BLaER1 treated with 17β-estradiol and CSF1 and Interleukin-3, amounts not matched to agents 10 nM and 100 nM (cell line): ENCODE measurements around the gene GCN1.

ENCODE experiments used
- H3K27ac ChIP-seq, 11 experiments: shearing (Covaris generic); formaldehyde crosslinking; 2 replicates each; pipeline ENCODE4 v1.8.1; 2022
- H3K27me3 ChIP-seq, 11 experiments: shearing (Covaris generic); formaldehyde crosslinking; 2 replicates each; pipeline ENCODE4 v1.8.1; 2022
- H3K36me3 ChIP-seq, 11 experiments: shearing (Covaris generic); formaldehyde crosslinking; 2 replicates each; pipeline ENCODE4 v1.8.1; 2022
- H3K4me1 ChIP-seq, 10 experiments: shearing (Covaris generic); formaldehyde crosslinking; 2 replicates each; pipeline ENCODE4 v1.8.1; 2022
- H3K4me2 ChIP-seq, 11 experiments: shearing (Covaris generic); formaldehyde crosslinking; 2 replicates each; pipeline ENCODE4 v1.8.1; 2022
- H3K4me3 ChIP-seq, 10 experiments: shearing (Covaris generic); formaldehyde crosslinking; 2 replicates each; pipeline ENCODE4 v1.8.1; 2022
- H3K9ac ChIP-seq, 11 experiments: shearing (Covaris generic); formaldehyde crosslinking; 2 replicates each; pipeline ENCODE4 v1.8.1; 2022
- H3K9me3 ChIP-seq, 11 experiments: shearing (Covaris generic); formaldehyde crosslinking; replicated peaks in 1 of 11; 2 replicates each; pipeline ENCODE4 v1.8.1; 2022
- H4K20me1 ChIP-seq, 11 experiments: shearing (Covaris generic); formaldehyde crosslinking; 2 replicates each; pipeline ENCODE4 v1.8.1; 2022
- Cebpa-rat ChIP-seq, 11 experiments: shearing (Covaris generic); IDR thresholded peaks; 2 replicates each; pipeline ENCODE4 v1.8.1; 2022

Gene GCN1

GRCh38 chr12:120150919-120151525 lies 43.5 kb downstream of the GCN1 start:
- H3K27me3 ChIP-seq = no peaks in the 10 kb centered on the region
- no peaks in the 10 kb centered on the region for H3K9me3 ChIP-seq
- H3K4me2 ChIP-seq = no peak overlapping the region
- TF ChIP-seq Cebpa-rat (IDR thresholded peaks at IDR 0.05) = no peak
- H3K36me3 ChIP-seq = peaks cover 95 to 98% (median 96%) of the 10 kb centered on the region in 11 experiments
- H3K27ac ChIP-seq = no peak overlapping the region
- H3K9ac ChIP-seq = no peak overlapping the region
- H4K20me1 ChIP-seq = peaks cover 0 to 80% (median 19%) of the 10 kb centered on the region in 11 experiments; a peak in 16 of 22 replicates
- no peak overlapping the region for H3K4me3 ChIP-seq
- no peaks in the 10 kb centered on the region for H3K4me1 ChIP-seq

- H3K9ac ChIP-seq = no peak overlapping the region
- H3K4me1 ChIP-seq = no peaks in the 10 kb centered on the region
- H3K4me2 ChIP-seq = no peak overlapping the region
- peaks cover 0 to 76% (median 21%) of the 10 kb centered on the region in 11 experiments; a peak in 17 of 22 replicates for H4K20me1 ChIP-seq
- no peak overlapping the region for H3K27ac ChIP-seq
- H3K27me3 ChIP-seq = no peaks in the 10 kb centered on the region
- no peak for TF ChIP-seq Cebpa-rat (IDR thresholded peaks at IDR 0.05)
- peaks cover 95 to 98% (median 96%) of the 10 kb centered on the region in 11 experiments for H3K36me3 ChIP-seq
- no peak overlapping the region for H3K4me3 ChIP-seq
- no peaks in the 10 kb centered on the region for H3K9me3 ChIP-seq
These were observed 46.5 kb downstream of the GCN1 start for GRCh38 chr12:120148011-120148410.

- H3K9ac ChIP-seq = no peak overlapping the region
- TF ChIP-seq Cebpa-rat (IDR thresholded peaks at IDR 0.05) = no peak
- H3K4me3 ChIP-seq = no peak overlapping the region
- no peaks in the 10 kb centered on the region for H3K9me3 ChIP-seq
- H3K27me3 ChIP-seq = no peaks in the 10 kb centered on the region
- H4K20me1 ChIP-seq = peaks cover 0 to 84% (median 31%) of the 10 kb centered on the region in 11 experiments; a peak in 16 of 22 replicates
- no peaks in the 10 kb centered on the region for H3K4me1 ChIP-seq
- H3K27ac ChIP-seq = no peak overlapping the region
- no peak overlapping the region for H3K4me2 ChIP-seq
- H3K36me3 ChIP-seq = peaks cover 100% of the 10 kb centered on the region in 11 experiments
These were observed 49.4 kb downstream of the GCN1 start for GRCh38 chr12:120145164-120145563.

GRCh38 chr12:120144215-120144614 lies 50.3 kb downstream of the GCN1 start:
- H3K27me3 ChIP-seq = no peaks in the 10 kb centered on the region
- H3K4me1 ChIP-seq = no peaks in the 10 kb centered on the region
- peaks cover 0 to 79% (median 33%) of the 10 kb centered on the region in 11 experiments; a peak in 16 of 22 replicates for H4K20me1 ChIP-seq
- no peak overlapping the region for H3K9ac ChIP-seq
- peaks cover 100% of the 10 kb centered on the region in 11 experiments for H3K36me3 ChIP-seq
- TF ChIP-seq Cebpa-rat (IDR thresholded peaks at IDR 0.05) = no peak
- no peak overlapping the region for H3K27ac ChIP-seq
- H3K4me3 ChIP-seq = no peak overlapping the region
- H3K4me2 ChIP-seq = no peak overlapping the region
- no peaks in the 10 kb centered on the region for H3K9me3 ChIP-seq

GRCh38 chr12:120142231-120142877 lies 52.2 kb downstream of the GCN1 start:
- Histone ChIP-seq H4K20me1 (peaks cover 0 to 77% (median 29%) of the 10 kb centered on the region in 11 experiments; a peak in 15 of 22 replicates), H3K36me3 (peaks cover 100% of the 10 kb centered on the region in 11 experiments), H3K4me3 (no peak overlapping the region), H3K9me3 (no peaks in the 10 kb centered on the region), H3K27me3 (no peaks in the 10 kb centered on the region), H3K27ac (no peak overlapping the region), H3K4me1 (no peaks in the 10 kb centered on the region), H3K9ac (no peak overlapping the region), H3K4me2 (no peak overlapping the region)
- no peak for TF ChIP-seq Cebpa-rat (IDR thresholded peaks at IDR 0.05)

GRCh38 chr12:120141336-120141735 lies 53.2 kb downstream of the GCN1 start:
- Histone ChIP-seq H3K27ac (no peak overlapping the region), H3K9me3 (no peaks in the 10 kb centered on the region), H3K4me1 (no peaks in the 10 kb centered on the region), H4K20me1 (peaks cover 0 to 81% (median 32%) of the 10 kb centered on the region in 11 experiments; a peak in 14 of 22 replicates), H3K4me3 (no peak overlapping the region), H3K27me3 (no peaks in the 10 kb centered on the region), H3K9ac (no peak overlapping the region), H3K4me2 (no peak overlapping the region), H3K36me3 (peaks cover 100% of the 10 kb centered on the region in 11 experiments)
- TF ChIP-seq Cebpa-rat (IDR thresholded peaks at IDR 0.05) = no peak

GRCh38 chr12:120140603-120141002 lies 53.9 kb downstream of the GCN1 start:
- H4K20me1 ChIP-seq = peaks cover 0 to 83% (median 35%) of the 10 kb centered on the region in 11 experiments; a peak in 14 of 22 replicates
- H3K4me2 ChIP-seq = no peak overlapping the region
- no peaks in the 10 kb centered on the region for H3K4me1 ChIP-seq
- H3K27me3 ChIP-seq = no peaks in the 10 kb centered on the region
- H3K9me3 ChIP-seq = no peaks in the 10 kb centered on the region
- no peak overlapping the region for H3K9ac ChIP-seq
- no peak overlapping the region for H3K4me3 ChIP-seq
- no peak overlapping the region for H3K27ac ChIP-seq
- TF ChIP-seq Cebpa-rat (IDR thresholded peaks at IDR 0.05) = no peak
- peaks cover 100% of the 10 kb centered on the region in 11 experiments for H3K36me3 ChIP-seq

GRCh38 chr12:120139958-120140357 lies 54.6 kb downstream of the GCN1 start:
- Histone ChIP-seq H3K4me1 (no peaks in the 10 kb centered on the region), H3K4me3 (no peak overlapping the region), H3K4me2 (no peak overlapping the region), H3K27me3 (no peaks in the 10 kb centered on the region), H3K27ac (no peak overlapping the region), H3K9ac (no peak overlapping the region), H3K9me3 (no peaks in the 10 kb centered on the region), H3K36me3 (peaks cover 100% of the 10 kb centered on the region in 11 experiments), H4K20me1 (peaks cover 0 to 83% (median 31%) of the 10 kb centered on the region in 11 experiments; a peak in 14 of 22 replicates)
- TF ChIP-seq Cebpa-rat (IDR thresholded peaks at IDR 0.05) = no peak

GRCh38 chr12:120138366-120138765 lies 56.1 kb downstream of the GCN1 start:
- Histone ChIP-seq H3K36me3 (peaks cover 100% of the 10 kb centered on the region in 11 experiments), H3K4me1 (peaks cover 0 to 12% (median 3%) of the 10 kb centered on the region in 10 experiments; a peak in 13 of 20 replicates), H3K9me3 (no peaks in the 10 kb centered on the region), H3K9ac (no peak overlapping the region), H3K27me3 (no peaks in the 10 kb centered on the region), H4K20me1 (peaks cover 0 to 86% (median 44%) of the 10 kb centered on the region in 11 experiments; a peak in 16 of 22 replicates), H3K27ac (no peak overlapping the region), H3K4me3 (no peak overlapping the region), H3K4me2 (no peak overlapping the region)
- no peak for TF ChIP-seq Cebpa-rat (IDR thresholded peaks at IDR 0.05)
